B cell (primary cell): ENCODE data around the gene AOAH. TPM values are rescaled to one million over a fixed set of nuclear protein-coding genes. Genes with fewer than 3 reads are reported as not detected.

Source experiments
- ATAC-seq: fragments of 200-7000 bp; cut with Tn5 transposase; one replicate; pipeline ENCODE4 v1.10.0; 2021; ENCODE audit warnings: low read depth, mild to moderate bottlenecking, moderate number of reproducible peaks, moderate library complexity
- CTCF ChIA-PET: fragments of 350-600 bp; sonication (Branson Sonifier 250); formaldehyde crosslinking; loops from one replicate; lab custom pipeline; 2021; ENCODE audit warnings: antibody characterized with exemption, inconsistent platforms; lab: Charles Lee
- POLR2A ChIA-PET: fragments of 350-600 bp; sonication (Branson Sonifier 250); formaldehyde crosslinking; loops from one replicate; lab custom pipeline; 2021; ENCODE audit warnings: antibody characterized with exemption; lab: Charles Lee
- DNase-seq: peaks from one replicate; pipeline ENCODE4 v3.0.0; 2013
- H2AFZ ChIP-seq: 2 replicates; pipeline ENCODE4 v1.6.1; 2012; ENCODE audit warnings: mild to moderate bottlenecking, low read depth, low read length; ENCODE audit not compliant: insufficient read depth, poor library complexity, severe bottlenecking
- H3K27ac ChIP-seq, 2 donors: 1 replicate in 1 of 2; 2 replicates in 1 of 2; pipeline ENCODE4 v1.5.1; 2012 to 2013; ENCODE audit warnings: low read length in 2 of 2, mild to moderate bottlenecking in 2 of 2, moderate library complexity in 1 of 2
- H3K27me3 ChIP-seq, 4 experiments: fragments of 200-600 bp in 1 of 4; sonication (generic) in 1 of 4; replicated peaks in 1 of 4; 1 replicate in 2 of 4; 2 replicates in 2 of 4; pipeline versions ENCODE4 v1.6.1 to v1.7.0; 2013 to 2016; ENCODE audit warnings: low read length in 3 of 4, mild to moderate bottlenecking in 2 of 4, mixed read lengths in 1 of 4, moderate library complexity in 1 of 4; ENCODE audit not compliant: insufficient read depth in 4 of 4, control insufficient read depth in 3 of 4; ENCODE audit errors: control extremely low read depth in 1 of 4
- H3K36me3 ChIP-seq, 2 experiments: replicated peaks in 1 of 2; 1 replicate in 1 of 2; 2 replicates in 1 of 2; pipeline versions ENCODE4 v1.6.1 to v1.7.1; 2013; ENCODE audit warnings: low read length in 1 of 2; ENCODE audit not compliant: insufficient read depth in 2 of 2, control insufficient read depth in 1 of 2; ENCODE audit errors: control extremely low read depth in 1 of 2, extremely low read depth in 1 of 2
- H3K4me1 ChIP-seq, 2 donors: fragments of 200-600 bp in 1 of 2; sonication (generic) in 1 of 2; 1 replicate in 1 of 2; 2 replicates in 1 of 2; pipeline versions ENCODE4 v1.5.1 to v1.6.1; 2013 to 2017; ENCODE audit warnings: low read length in 2 of 2; ENCODE audit not compliant: control insufficient read depth in 2 of 2, insufficient read depth in 2 of 2
- H3K4me2 ChIP-seq: replicated peaks from 2 replicates; pipeline ENCODE3; 2012; ENCODE audit warnings: mild to moderate bottlenecking, low read depth, low read length; ENCODE audit not compliant: poor library complexity, severe bottlenecking
- H3K4me3 ChIP-seq, 5 experiments: fragments of 200-600 bp in 1 of 5; sonication (generic) in 1 of 5; 1 replicate in 3 of 5; 2 replicates in 2 of 5; pipeline versions ENCODE4 v1.5.1 to v1.7.0; 2011 to 2016; ENCODE audit warnings: low read length in 4 of 5, mild to moderate bottlenecking in 4 of 5, low read depth in 2 of 5, control low read depth in 1 of 5, moderate library complexity in 1 of 5; ENCODE audit not compliant: insufficient read depth in 1 of 5; ENCODE audit errors: control extremely low read depth in 1 of 5, extremely low read depth in 1 of 5
- H3K79me2 ChIP-seq: fragments of 200-600 bp; sonication (generic); one replicate; pipeline ENCODE4 v1.6.0; 2016; ENCODE audit warnings: low read length; ENCODE audit not compliant: control insufficient read depth, insufficient read depth
- H3K9ac ChIP-seq: fragments of 200-600 bp; sonication (generic); 2 replicates; pipeline ENCODE4 v1.6.1; 2017; ENCODE audit warnings: mild to moderate bottlenecking, low read length, moderate library complexity
- H3K9me3 ChIP-seq, 3 donors: one replicate each; pipeline versions ENCODE4 v1.6.1 to v1.7.1; 2013; ENCODE audit warnings: low read length in 2 of 3; ENCODE audit not compliant: control insufficient read depth in 2 of 3, insufficient read depth in 1 of 3; ENCODE audit errors: control extremely low read depth in 1 of 3
- H4K20me1 ChIP-seq: 2 replicates; pipeline ENCODE4 v1.6.0; 2012; ENCODE audit warnings: mild to moderate bottlenecking, low read length; ENCODE audit not compliant: insufficient read depth, control insufficient read depth, poor library complexity, severe bottlenecking
- H3K27ac Mint-ChIP-seq: one replicate; pipeline ENCODE4 v1.8.0; 2021; ENCODE audit warnings: mixed read lengths
- H3K27me3 Mint-ChIP-seq: one replicate; pipeline ENCODE4 v1.8.0; 2021; ENCODE audit warnings: mixed read lengths
- H3K4me1 Mint-ChIP-seq: one replicate; pipeline ENCODE4 v1.8.0; 2021; ENCODE audit warnings: mixed read lengths
- H3K4me3 Mint-ChIP-seq: one replicate; pipeline ENCODE4 v1.8.0; 2021; ENCODE audit warnings: mixed read lengths
- H3K9me3 Mint-ChIP-seq: one replicate; pipeline ENCODE4 v1.8.0; 2022; ENCODE audit warnings: mixed read lengths; ENCODE audit not compliant: insufficient read depth
- CTCF ChIP-seq: fragments of 200-600 bp; IDR thresholded peaks from one replicate; pipeline ENCODE4 v1.8.0; 2022; ENCODE audit warnings: antibody characterized with exemption, mild to moderate bottlenecking
- EZH2 ChIP-seq: IDR thresholded peaks from 2 replicates; pipeline ENCODE4 v1.6.1; 2012; ENCODE audit warnings: borderline replicate concordance, low read depth, mild to moderate bottlenecking, moderate library complexity, low read length; ENCODE audit not compliant: insufficient read depth, poor library complexity, severe bottlenecking
- WGBS: methylation state at CpG from one replicate; pipeline ENCODE4 v1.1.5; 2013; ENCODE audit warnings: missing lambda C conversion rate; ENCODE audit not compliant: insufficient coverage; 5-methylcytosine and 5-hydroxymethylcytosine counted together
- intact Hi-C: fragments of 100-400 bp; cut with micrococcal nuclease; formaldehyde crosslinking; loops from one replicate; pipeline ENCODE4 v1.10.0; 2022
- polyA plus RNA-seq: library from polyadenylated mRNA; depleted of rRNA; stranded (reverse); fragments of >200 nt; gene quantifications from 2 replicates; pipeline ENCODE4 v1.2.3, GENCODE V29; 2012
- total RNA-seq, 2 donors: library from RNA; stranded (reverse); fragments of 120-200 nt in 1 of 2; gene quantifications; 1 replicate in 1 of 2; 2 replicates in 1 of 2; pipeline versions ENCODE4 v1.2.3 to v1.2.4, GENCODE V29; 2013 to 2022

Gene AOAH
- total and polyA plus RNA-seq, 2 donors (not counting 1 experiment from before 2014, with no cell fraction given): 2.6 to 5.0 TPM

DNA sequence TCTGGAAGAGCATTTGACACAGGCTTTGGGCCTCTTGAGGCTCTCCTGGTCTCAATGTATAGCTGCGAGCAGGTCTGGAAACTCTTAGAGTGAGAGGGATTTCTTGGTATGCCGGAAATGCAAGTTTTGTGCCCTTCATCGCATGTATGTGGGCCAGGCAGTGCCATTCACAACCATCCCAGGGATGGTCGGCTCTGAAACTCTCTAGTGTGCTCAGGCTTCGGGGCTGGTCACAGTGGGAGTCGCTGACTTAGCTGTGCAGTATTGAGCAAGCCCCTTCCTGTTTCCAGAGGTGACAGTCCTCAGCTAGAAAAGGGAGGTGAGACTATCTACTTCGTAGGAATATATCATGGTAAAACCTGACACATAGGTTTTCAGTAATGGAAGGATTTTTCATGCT is 2.0 kb upstream of the AOAH start:
- H3K27ac ChIP-seq: no peak overlapping the region
- H3K4me3 Mint-ChIP-seq: no peak overlapping the region
- WGBS: 95% methylated on average over 5 of the region's 7 CpGs
- H2AFZ ChIP-seq: no peak overlapping the region
- no peaks in the 10 kb centered on the region for H3K27me3 ChIP-seq
- H3K4me1 ChIP-seq: peaks cover 11 to 17% of the 10 kb centered on the region in 2 donors
- H3K79me2 ChIP-seq: no peaks in the 10 kb centered on the region
- DNase-seq: no peak
- ATAC-seq: no peak
- TF ChIP-seq CTCF: no peak
- no peak for TF ChIP-seq EZH2
- H3K9ac ChIP-seq: no peak overlapping the region
- ChIA-PET POLR2A (no interaction called here), CTCF (no interaction called here)
- intact Hi-C loops: no loop called here
- no peak overlapping the region for H3K27ac Mint-ChIP-seq
- H4K20me1 ChIP-seq: no peaks in the 10 kb centered on the region
- H3K4me1 Mint-ChIP-seq: peaks cover 26% of the 10 kb centered on the region
- H3K9me3 ChIP-seq: peaks cover 0 to 3% (median 0%) of the 10 kb centered on the region in 3 donors
- no peaks in the 10 kb centered on the region for H3K27me3 Mint-ChIP-seq
- no peak overlapping the region for H3K4me2 ChIP-seq
- H3K4me3 ChIP-seq: no peak overlapping the region
- no peaks in the 10 kb centered on the region for H3K9me3 Mint-ChIP-seq
- no peaks in the 10 kb centered on the region for H3K36me3 ChIP-seq

GRCh38 chr7:36724996-36725395 is 702 bp upstream of the AOAH start:
- H4K20me1 ChIP-seq: no peaks in the 10 kb centered on the region
- H3K27ac Mint-ChIP-seq: peak overlapping the region; percentile 83

More at GRCh38 chr7:36724996-36725395, 702 bp upstream of the AOAH start:
- Mint-ChIP-seq H3K27me3 (no peaks in the 10 kb centered on the region), H3K4me3 (peak overlapping the region; percentile 69), H3K9me3 (no peaks in the 10 kb centered on the region), H3K4me1 (peaks cover 27% of the 10 kb centered on the region)
- H3K4me2 ChIP-seq: peak overlapping the region; percentile 69
- ChIA-PET CTCF (no interaction called here), POLR2A (no interaction called here)
- H3K79me2 ChIP-seq: no peaks in the 10 kb centered on the region
- no peaks in the 10 kb centered on the region for H3K36me3 ChIP-seq
- H3K27ac ChIP-seq: no peak overlapping the region
- TF ChIP-seq CTCF: no peak
- no peak for TF ChIP-seq EZH2
- intact Hi-C loops: no loop called here
- ATAC-seq (no peak), DNase-seq (no peak)
- no peak overlapping the region for H3K4me3 ChIP-seq
- H3K9ac ChIP-seq: no peak overlapping the region
- H3K9me3 ChIP-seq: peaks cover 0 to 3% (median 0%) of the 10 kb centered on the region in 3 donors
- H3K4me1 ChIP-seq: peaks cover 11 to 17% of the 10 kb centered on the region in 2 donors
- H2AFZ ChIP-seq: peak overlapping the region; percentile 73
- WGBS: no CpG with 5 or more reads among the region's 2 CpGs
- H3K27me3 ChIP-seq: no peaks in the 10 kb centered on the region
